Activated CD4-positive, alpha-beta T cell treated with anti-CD3 and anti-CD28 coated beads, Interleukin-2, amount 50 U/mL, for 1 hour (primary cell): ENCODE results near the gene PTPRG.
"Not testable (repeated sequence)": the region's sequence is repeated elsewhere in the genome, so short reads cannot be mapped to it uniquely, and the experiment has no call there.

ENCODE experiments used
- DNase-seq: peaks from one replicate; pipeline ENCODE4 v3.0.0-alpha.2; 2020

Gene PTPRG

DNA sequence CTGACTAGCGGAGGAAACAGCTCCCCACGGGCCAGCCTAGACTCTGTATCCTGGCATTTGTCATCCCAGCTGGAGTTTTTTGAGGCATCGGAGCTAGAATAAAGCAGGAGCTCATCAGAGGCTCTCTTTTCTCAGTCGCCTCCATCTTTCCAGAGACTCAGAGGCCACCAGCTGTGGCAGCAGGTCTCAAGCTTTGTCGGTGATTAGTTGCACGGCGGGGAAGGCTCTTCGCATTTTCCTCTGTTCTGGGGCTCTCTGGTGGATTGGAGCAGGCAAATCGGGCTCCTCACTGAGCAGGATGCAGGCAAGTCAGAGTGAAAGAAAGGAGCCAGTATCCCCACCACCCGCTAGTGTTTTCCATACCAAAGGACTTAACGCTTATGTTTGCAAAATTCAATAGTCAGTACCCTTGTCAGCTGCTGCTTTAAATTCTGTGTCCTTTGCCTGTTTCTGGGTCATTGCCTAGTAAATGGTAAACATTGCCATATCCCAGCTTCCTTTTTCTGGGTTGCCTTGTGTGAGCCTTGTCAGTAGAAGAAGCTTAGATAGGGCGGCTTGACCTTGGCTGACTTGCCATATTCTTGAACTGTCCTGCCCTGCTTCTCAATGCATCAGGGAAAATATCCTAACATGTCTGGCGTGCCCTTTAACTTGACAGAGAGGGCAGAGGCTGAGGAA, 127.1 kb downstream of the PTPRG start:
- DNase-seq, result no peak

DNA sequence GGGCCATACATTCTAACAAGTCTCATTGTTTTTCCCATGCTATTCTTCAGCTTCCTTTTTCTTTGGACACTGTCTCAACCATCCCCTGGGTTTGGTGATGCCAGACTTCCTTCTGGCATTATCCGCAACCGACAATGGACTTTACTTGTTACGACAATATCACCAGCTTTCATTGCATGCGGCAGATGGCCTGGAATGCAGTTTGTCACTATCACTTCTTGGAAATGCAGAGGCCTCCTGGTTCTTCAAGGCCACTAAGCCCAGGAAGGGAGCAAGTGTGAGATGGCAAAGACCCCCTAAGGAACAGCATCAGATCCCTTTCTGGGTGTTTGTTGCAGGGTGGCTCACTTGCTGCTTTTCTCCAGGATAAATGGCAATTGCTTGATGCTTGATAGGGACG, 128.6 kb downstream of the PTPRG start:
- DNase-seq, result no peak

DNA sequence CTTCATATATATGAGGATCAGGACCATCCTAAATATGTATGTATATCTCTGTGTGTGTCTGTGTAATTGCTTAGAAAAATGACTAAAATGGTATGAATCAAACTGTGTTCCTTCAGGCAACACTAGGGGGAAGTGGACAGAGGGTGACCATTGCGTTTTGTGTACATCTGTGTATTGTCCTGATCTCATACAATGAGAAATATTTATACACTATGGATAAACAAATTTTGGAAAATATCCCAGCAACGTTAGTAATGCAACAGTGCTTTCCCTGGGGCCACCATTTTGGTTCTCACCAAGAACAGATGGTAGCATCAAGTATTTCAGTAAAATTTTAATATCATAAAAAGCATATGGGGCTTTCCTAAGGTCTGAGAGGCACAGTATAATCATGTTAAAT, 130.1 kb downstream of the PTPRG start:
- no peak for DNase-seq

DNA sequence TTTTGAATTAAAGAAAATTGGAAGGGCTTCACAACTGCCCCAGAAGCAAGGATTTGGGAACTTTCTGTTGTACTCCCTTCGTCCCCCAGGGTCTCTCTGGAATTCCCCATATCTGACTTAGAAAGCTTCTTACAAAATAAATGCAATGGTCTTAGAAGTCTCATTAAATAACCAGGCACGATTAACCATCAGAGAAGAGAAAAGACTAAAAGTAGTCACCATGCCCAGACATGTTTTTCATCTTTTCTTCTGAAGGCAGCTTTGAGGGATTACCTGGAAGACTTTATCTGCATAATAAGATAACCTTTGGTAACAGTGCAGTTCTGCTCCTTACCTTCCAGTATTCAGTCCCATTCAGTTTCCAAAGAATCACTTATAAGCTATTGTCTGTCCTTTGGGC, 135.9 kb downstream of the PTPRG start:
- no peak for DNase-seq

DNA sequence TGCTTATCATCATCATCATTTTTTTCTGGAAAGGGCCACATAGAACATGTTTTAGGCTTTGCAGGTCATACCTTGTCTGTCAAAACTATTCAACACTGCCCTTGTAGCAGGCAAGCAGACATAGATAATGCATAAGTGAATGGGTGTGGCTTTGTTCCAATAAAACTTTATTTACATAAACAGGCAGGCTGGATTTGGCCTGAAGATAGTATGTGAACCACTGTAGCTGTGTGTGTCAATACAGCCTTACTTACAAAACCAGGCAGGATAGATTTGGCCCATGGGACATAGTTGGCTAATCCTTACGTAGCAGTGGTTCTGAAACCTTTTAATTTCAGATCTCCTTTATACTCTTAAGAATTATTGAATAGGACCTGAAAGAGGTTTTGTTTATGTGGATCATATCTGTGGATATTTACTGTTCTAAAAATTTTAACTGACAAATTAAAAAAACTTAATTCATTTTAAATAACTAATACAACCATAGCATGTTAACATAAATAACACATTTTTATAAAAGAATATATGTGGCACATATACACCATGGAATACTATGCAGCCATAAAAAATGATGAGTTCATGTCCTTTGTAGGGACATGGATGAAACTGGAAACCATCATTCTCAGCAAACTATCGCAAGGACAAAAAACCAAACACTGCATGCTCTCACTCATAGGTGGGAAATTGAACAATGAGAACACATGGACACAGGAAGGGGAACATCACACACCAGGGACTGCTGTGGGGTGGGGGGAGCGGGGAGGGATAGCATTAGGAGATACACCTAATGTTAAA, 137.1 kb downstream of the PTPRG start:
- DNase-seq, result not testable (repeated sequence)

DNA sequence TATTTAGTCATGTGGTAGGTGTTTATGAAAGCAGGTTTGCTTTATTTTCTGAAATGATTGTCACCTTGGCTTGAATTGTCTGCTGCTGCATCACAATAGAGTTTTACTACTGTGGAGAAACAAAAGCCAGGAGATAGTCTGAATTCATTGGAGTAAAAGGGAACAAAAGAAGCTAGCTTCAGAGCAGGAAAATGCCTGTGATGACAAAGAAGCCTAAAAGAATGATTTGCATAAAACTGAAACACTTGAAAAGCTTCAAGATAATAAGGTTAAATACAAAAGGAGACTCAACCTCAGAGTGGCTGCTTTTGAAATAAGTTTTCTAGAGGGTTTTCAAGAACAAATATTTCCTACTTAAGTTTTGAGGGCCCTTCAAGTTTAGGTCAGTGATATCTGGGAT, 138.3 kb downstream of the PTPRG start:
- no peak for DNase-seq

DNA sequence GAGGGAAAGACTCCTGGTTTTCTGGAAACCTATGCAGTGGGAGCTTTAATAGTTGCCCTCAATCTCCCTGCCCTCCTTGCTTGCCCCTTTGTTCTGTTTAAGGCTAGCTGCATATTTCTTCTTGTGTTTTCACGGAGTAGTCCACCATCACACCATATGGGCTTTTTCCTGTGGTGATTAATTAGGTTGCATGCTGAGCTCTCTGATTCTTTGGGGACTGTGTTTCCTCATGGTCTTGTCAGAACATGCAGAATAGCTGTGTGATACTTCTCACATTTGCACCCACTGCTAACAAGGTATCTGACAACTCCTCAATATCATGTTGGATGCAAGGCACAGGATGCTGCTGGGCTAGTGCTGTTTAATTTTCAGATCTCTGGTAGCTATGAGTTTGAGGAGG, 139.6 kb downstream of the PTPRG start:
- DNase-seq, result no peak

DNA sequence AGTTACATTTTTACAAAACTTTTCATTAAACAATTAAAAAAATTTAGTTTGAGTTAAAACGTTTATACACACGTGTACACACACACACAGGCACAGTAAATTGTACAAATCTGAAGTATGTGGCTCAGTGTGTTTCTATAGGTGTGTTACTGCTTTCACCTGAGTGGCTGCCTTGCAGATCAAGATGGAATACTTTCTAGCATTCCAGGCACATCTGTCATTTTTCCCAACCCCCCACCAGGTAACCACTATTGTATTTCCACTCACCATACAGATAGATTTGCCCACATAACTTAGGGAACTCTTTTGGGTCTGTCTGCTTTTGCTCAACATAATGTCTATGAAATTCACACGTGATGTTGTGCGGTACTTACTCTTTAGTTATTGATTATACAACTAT, 141.1 kb downstream of the PTPRG start:
- no peak for DNase-seq

DNA sequence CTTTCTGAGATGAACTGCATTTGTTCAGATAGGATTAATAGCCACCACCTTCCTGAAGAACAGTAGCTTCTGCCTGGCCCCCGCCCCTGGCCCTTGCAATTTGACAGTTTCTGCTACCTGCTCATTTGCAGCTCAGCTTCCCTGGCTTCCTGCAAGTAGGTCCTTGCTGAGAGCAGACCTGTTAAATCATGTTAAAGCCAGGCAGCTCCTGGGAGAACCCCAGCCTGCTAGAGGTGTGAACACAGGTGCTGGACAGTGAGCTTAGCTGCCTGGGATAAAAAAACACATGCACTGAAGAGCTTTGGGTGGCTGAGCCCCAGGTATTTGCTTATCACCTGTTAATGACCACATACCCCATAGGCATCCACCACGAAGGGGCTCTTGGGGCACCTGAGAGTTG, 143.4 kb downstream of the PTPRG start:
- DNase-seq, result no peak

DNA sequence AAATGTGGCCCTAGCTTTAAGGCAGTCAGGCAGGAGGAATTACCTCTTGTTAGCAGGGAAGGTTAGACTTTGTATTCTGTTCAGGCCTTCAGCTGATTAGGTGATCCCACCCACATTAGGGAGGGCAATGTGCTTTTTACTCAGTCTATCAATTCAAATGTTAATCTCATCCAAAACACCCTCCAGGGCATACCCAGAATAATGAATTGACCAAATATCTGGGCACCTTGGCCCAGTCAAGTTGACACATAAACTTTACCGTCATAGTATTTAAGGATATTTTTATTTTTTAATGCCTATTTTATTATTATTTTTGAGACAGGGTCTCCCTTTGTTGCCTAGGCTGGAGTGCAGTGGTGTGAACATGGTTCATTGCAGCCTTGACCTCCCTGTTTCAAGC, 146.1 kb downstream of the PTPRG start:
- no peak for DNase-seq

DNA sequence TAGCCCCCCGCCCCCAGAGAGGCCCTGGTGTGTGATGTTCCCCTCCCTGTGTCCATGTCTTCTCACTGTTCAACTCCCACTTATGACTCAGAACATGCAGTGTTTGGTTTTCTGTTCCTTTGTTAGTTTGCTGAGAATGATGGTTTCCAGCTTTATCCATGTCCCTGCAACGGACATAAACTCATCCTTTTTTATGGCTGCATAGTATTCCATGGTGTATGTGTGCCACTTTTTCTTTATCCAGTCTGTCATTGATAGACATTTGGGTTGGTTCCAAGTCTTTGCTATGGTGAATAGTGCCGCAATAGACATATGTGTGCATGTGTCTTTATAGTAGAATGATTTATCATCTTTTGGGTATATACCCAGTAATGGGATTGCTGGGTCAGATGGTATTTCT, 149.5 kb downstream of the PTPRG start:
- not testable (repeated sequence) for DNase-seq

DNA sequence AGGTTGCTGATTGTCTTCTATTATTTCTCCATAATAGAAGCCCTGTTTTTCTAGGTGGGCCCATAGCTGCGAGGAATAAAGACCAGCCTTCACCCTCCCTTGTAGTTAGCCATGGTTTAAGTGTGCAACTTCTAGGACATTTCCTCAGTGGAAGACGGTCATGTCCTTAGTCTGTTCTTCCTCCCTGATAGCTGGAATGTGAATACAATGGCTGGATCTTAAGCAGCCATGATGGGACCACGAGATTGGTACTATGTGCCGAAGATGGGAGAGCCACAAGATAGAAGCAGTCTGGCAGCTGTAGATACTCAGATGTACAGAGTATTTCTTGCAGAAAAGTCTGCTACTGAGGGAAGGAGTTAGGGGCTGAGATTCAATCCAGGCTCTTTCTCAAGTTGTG, 152.9 kb downstream of the PTPRG start:
- DNase-seq, result no peak

DNA sequence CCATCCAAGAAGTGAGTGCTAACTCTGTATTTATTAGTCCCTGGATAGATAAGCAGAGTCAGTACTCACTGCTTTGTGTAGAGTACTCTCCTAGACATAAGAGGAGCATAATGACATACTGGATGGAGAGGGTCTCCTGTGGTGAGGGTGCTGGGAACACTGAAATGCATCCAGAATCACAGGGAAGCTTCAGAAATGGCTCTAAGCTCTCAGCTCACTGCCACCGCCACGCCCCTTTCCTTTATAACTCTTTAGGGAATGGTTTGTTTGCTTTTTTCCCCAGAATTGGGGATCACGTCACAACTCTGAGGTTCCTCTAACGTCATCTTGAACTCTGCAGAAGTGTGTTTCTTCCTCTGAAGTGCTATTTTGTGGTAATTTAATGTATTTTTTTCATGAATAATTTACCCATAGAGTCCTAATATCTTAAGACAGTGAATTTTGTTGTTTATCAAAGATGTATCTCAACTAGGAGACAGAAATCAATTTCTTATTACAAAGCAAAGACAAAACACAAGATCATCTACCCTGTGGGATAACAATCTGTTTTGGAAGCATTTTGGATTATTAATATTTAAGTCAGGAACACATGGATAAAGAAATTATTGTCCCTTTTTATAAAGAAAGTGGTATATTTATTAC, 154.6 kb downstream of the PTPRG start:
- no peak for DNase-seq

DNA sequence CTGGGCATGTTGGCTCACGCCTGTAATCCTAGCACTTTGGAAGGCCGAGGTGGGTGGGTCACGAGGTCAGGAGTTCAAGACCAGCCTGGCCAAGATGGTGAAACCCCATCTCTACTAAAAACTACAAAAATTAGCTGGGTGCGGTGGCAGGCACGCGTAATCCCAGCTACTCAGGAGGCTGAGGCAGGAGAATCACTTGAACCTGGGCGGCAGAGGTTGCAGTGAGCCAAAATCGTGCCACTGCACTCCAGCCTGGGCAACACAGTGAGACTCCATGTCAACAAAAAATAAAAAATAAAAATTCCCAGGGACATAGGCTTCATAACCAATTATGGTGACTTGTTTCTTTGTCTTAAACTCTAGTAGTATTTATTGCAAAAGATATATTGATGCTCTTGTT, 155.3 kb downstream of the PTPRG start:
- DNase-seq, result not testable (repeated sequence)

DNA sequence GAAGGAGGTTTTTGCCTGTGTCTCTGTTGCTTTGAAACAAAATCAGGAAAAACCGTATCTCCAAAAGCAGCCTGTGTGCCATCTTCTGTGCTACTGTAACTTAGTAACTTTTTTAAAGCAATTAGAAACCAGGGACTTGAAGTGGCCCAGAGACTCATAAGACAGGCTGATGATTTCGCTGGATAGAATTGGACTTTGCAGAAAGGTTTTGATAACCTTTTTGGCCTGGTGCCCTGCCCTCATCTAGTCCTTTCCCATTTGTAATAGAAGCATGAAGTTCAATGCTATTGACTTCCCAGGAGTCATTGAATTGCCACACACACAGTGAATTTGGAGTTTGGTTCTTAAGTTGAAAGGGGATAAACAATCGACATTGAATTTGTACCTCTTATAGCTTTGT, 157.2 kb downstream of the PTPRG start:
- no peak for DNase-seq

DNA sequence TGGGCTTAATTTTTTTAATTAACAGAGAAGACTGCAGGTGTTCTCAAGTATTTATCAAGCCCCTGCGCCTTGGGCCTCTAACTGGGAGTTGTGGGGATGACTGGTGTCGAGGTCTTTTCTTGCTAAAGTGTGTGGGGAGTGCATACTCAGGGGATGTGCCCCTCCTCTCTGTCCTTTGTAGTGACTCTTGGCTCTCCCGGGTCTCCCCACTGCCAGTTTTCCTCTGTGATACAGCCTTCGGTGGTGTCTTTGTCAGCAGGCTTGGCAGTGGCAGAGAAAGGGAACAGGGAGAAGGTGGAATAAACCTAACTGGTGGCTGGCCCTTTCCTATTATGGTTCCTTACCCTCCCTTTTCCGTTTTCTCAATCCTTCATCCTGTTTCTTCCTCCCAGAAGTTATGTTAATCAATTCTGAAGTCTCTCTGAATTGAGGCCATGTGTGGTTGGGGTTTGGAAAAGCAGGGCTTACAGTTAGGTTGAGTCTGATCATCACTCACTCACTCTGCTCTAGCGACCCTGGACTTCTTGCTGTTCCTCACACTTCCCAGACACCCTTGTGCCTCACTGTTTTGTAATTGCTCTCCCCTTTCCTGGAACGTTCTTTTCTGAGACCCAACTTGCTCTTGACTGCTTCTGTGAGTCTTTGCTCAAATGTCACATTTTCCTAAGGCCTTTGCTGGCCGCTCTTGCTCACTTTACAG, 158.1 kb downstream of the PTPRG start:
- DNase-seq, result no peak

DNA sequence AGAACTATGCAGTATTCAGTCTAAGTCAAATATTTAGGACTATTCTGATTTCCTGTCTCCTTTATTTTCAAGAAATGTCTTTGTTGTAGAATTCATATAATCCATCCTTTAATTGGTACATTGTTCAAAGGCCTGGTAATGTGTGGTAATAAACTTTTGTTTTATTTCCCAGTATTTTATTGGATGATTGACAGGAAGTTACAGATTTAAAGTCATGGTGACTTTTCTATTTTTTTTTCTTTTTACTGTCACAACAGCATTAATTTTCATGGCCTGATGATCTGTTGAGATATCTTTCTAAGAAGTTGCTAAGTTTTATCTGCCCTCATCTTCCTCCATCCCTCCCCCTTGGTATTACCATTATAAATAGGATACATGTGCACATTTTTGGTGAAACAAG, 161.7 kb downstream of the PTPRG start:
- no peak for DNase-seq

DNA sequence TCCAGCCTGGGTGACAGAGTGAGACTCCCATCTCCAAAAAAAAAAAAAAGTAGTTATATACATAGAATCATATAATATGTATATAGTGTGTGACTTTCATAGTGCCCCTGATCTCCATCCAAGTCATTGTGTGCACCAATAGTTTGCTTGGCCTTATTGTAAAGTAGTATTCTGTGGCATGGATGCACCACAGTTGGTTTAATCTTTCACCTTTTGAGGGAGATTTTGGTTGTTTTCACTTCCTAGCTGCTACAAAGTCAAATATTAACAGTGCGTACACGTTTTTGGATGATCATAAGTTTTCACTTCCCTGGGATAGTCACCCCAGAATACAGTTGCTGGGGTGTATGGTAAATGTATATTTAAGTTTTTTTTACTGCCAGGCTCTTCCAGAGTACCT, 162.8 kb downstream of the PTPRG start:
- no peak for DNase-seq

DNA sequence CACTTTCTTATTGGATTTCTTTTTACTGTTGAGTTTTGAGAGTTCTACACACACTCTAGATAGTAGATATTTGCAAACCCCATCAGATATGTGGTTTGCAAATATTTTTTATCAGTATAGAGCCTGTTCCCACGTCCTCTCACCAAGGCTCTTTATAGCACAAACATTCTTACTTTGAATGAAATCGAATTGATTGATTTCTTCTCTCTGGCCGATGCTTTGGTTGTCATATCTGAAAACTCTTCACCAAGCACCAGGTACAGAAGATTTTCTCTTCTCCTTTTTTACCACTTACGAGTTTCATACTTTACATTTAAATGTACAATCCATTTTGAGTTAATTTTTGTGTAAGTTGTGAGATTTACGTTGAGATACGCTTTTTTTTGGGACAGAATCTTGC, 163.4 kb downstream of the PTPRG start:
- DNase-seq, result no peak

DNA sequence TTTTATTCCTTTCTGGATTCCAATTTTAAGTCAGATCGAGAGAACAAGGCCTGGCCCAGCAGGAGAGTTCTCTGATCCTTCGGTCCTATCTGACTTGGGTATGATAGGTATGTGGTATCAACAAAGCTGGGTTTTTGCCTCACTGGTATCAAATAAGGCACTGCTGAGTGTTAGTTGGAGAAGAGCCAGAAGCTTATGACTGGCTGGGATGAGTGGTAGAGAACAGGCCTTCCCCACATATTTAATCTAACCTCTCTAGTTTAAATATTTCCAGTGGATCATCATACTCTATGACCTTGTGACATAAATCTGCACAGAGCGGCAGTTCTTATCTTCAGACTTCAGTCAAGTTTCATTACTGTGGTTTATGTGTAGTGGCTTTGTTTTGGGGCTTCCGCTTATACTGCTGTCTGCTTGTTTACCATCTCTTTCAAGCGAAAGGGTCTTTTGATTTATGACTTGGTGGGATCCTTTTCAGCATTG, 164.5 kb downstream of the PTPRG start:
- DNase-seq, result no peak

DNA sequence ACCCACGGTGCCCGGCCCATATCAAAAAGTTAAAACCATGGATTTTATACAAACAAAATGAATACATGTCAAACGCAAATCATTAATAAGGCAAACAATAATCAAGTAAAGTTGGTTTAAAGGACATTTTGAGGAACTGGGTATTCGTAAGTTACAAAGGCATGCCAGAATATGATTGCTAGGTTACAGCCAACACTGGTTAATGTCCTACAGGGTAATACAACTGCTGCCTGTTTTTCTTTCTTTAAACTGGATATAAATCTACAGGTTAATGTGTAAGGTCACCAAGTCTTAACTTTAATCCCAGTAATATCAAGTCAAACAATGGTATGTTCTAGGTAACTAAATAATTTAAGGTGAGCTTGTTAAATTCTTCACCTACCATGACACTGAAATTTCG, 166.1 kb downstream of the PTPRG start:
- DNase-seq, result no peak

DNA sequence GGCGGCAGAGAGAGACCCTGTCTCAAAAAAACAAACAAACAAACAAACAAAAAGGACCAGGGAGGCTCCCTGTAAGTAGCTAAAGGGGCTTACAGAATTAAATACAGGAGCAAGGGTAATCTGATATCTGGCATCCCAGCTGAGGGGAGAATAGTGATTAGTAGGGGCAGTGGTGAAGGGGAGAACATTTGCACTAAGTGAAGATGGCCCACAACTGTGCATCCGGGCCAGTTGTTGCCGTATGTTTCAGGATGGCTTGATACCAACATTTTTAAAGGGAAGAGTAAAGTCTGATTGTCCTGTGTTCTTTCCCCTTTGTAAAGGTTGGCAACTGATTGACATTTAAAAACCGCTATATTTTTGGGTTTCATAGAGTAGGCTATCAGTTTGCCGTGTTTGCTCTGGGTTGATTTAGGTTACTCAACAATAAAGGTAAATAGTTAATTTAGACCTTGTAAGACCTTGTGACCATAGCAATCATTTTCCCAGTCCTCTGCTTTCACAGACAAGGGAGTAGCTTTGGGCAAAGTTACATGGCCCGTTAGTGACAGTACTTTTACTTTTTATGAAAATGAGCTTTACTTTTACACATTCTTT, 167.8 kb downstream of the PTPRG start:
- DNase-seq, result no peak

DNA sequence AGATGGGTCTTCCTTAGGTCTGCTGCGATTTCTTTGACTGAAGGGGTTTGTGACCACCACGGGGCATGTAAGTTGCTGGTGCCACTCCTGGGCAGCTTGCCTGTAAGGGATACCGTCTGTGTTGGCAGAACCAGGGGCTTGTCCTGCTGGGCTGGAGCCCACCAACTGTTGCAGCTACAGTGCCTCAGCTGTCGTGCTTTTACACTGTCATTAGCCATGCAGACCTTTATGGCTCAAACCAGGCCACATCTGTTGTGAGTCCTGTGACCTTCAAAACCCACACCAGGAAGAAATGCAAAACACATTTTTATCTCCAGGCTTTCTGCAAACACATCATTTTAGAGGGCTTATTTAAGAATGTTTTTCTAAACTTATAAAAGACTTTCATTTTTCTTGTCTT, 168.7 kb downstream of the PTPRG start:
- no peak for DNase-seq
